Measurements from ENCODE around the gene ATP1A3. TPM values are rescaled to one million over a fixed set of nuclear protein-coding genes. Genes with fewer than 3 reads are reported as not detected.

ATP1A3 gene
- total RNA-seq, 1 donor from 2014 or later, result 416 TPM

GRCh38 chr19:41935760-41936415 lies 58.1 kb downstream of the ATP1A3 start:
- intact Hi-C loops (cut with micrococcal nuclease), result no loop called here
- ATAC-seq (no peak), DNase-seq (no peak)

GRCh38 chr19:41934849-41935374 lies 59.1 kb downstream of the ATP1A3 start:
- intact Hi-C loops (cut with micrococcal nuclease), result no loop called here
- ATAC-seq (peak; percentile 75), DNase-seq (peak; percentile 68)

- intact Hi-C loops (cut with micrococcal nuclease), result no loop called here
- DNase-seq, result no peak
These were observed 60.2 kb downstream of the ATP1A3 start for GRCh38 chr19:41933693-41934426.

GRCh38 chr19:41932720-41933332 lies 61.2 kb downstream of the ATP1A3 start:
- no peak for DNase-seq
- ATAC-seq, result peak; percentile 32
- intact Hi-C loops (cut with micrococcal nuclease), result no loop called here

More at GRCh38 chr19:41933693-41934426, 60.2 kb downstream of the ATP1A3 start:
- ATAC-seq, result no peak

- DNase-seq (no peak), ATAC-seq (no peak)
- intact Hi-C loops (cut with micrococcal nuclease), result no loop called here
These were observed 61.7 kb downstream of the ATP1A3 start for GRCh38 chr19:41932259-41932719.

- intact Hi-C loops (cut with micrococcal nuclease), result no loop called here
- DNase-seq (no peak), ATAC-seq (no peak)
These were observed 63.0 kb downstream of the ATP1A3 start for GRCh38 chr19:41930926-41931592.

- ATAC-seq (no peak), DNase-seq (no peak)
- intact Hi-C loops (cut with micrococcal nuclease), result no loop called here
These were observed 63.7 kb downstream of the ATP1A3 start for GRCh38 chr19:41930322-41930722.

GRCh38 chr19:41929536-41930071 lies 64.4 kb downstream of the ATP1A3 start:
- intact Hi-C loops (cut with micrococcal nuclease), result no loop called here
- ATAC-seq (no peak), DNase-seq (no peak)

- no peak for DNase-seq
- no peak for ATAC-seq
- intact Hi-C loops (cut with micrococcal nuclease), result no loop called here
These were observed 65.1 kb downstream of the ATP1A3 start for GRCh38 chr19:41928754-41929535.

- intact Hi-C loops (cut with micrococcal nuclease), result no loop called here
- DNase-seq (no peak), ATAC-seq (peak; percentile 31)
These were observed 65.8 kb downstream of the ATP1A3 start, which contains the start of gene ERFL for GRCh38 chr19:41928221-41928683. ERFL (minus strand) TSS chr19:41928449; CDS start chr19:41912919, 15,530 bp downstream.

- intact Hi-C loops (cut with micrococcal nuclease), result no loop called here
- ATAC-seq (no peak), DNase-seq (no peak)
These were observed 66.4 kb downstream of the ATP1A3 start for GRCh38 chr19:41927497-41928192.

- intact Hi-C loops (cut with micrococcal nuclease), result no loop called here
- ATAC-seq (no peak), DNase-seq (no peak)
These were observed 67.1 kb downstream of the ATP1A3 start for GRCh38 chr19:41926763-41927496.

GRCh38 chr19:41926028-41926762 lies 67.8 kb downstream of the ATP1A3 start:
- intact Hi-C loops (cut with micrococcal nuclease), result no loop called here
- DNase-seq (no peak), ATAC-seq (no peak)

- DNase-seq (no peak), ATAC-seq (no peak)
- intact Hi-C loops (cut with micrococcal nuclease), result no loop called here
These were observed 68.6 kb downstream of the ATP1A3 start for GRCh38 chr19:41925208-41926003.

Data from left ventricle myocardium superior (tissue), 1 donor.